ENCODE results near the gene LAMB4.

DNA sequence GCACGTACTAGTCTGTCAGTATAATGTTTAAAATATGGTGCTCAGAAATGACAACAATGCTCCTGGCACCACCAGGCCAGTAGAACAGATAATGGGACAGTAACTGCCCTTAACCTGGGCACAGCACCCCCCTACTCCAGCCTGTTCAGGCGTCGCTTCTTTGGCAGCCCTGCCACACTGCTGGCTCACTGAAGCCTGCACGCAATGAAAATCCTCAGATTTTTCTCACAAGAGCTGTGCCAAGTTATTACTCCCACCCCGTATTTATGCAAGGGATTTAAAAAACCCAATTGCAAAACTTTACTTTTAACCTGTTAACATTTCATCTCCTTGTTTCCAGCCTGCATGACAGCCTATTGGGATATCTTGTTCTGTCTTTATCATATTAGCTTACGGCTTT lies 70.6 kb downstream of the LAMB4 start:
- TF ChIP-seq FOXA1 (IDR thresholded peaks at IDR 0.05) = no peak
- no peak for TF ChIP-seq SP1 (IDR thresholded peaks at IDR 0.05)
- no peak for TF ChIP-seq BHLHE40 (IDR thresholded peaks at IDR 0.05; ENCODE audit: borderline replicate concordance)
- TF ChIP-seq ARNT (IDR thresholded peaks at IDR 0.05) = no peak
- TF ChIP-seq HDGF (IDR thresholded peaks at IDR 0.05; ENCODE audit: borderline replicate concordance) = no peak
- TF ChIP-seq CTBP1 (IDR thresholded peaks at IDR 0.05; ENCODE audit: borderline replicate concordance) = no peak
- no peak for TF ChIP-seq FOXK2 (IDR thresholded peaks at IDR 0.05)
- no peak for TF ChIP-seq FOXM1 (IDR thresholded peaks at IDR 0.05; ENCODE audit: borderline replicate concordance)
- no peak for TF ChIP-seq NFRKB (IDR thresholded peaks at IDR 0.05)
- no peak for TF ChIP-seq ZNF384 (IDR thresholded peaks at IDR 0.05)
- no peak for TF ChIP-seq L3MBTL2 (conservative IDR thresholded peaks at IDR 0.05)
- no peak for TF ChIP-seq ELF4 (IDR thresholded peaks at IDR 0.05)
